ENCODE measurements around the gene DIPK1C.

Gene DIPK1C

DNA sequence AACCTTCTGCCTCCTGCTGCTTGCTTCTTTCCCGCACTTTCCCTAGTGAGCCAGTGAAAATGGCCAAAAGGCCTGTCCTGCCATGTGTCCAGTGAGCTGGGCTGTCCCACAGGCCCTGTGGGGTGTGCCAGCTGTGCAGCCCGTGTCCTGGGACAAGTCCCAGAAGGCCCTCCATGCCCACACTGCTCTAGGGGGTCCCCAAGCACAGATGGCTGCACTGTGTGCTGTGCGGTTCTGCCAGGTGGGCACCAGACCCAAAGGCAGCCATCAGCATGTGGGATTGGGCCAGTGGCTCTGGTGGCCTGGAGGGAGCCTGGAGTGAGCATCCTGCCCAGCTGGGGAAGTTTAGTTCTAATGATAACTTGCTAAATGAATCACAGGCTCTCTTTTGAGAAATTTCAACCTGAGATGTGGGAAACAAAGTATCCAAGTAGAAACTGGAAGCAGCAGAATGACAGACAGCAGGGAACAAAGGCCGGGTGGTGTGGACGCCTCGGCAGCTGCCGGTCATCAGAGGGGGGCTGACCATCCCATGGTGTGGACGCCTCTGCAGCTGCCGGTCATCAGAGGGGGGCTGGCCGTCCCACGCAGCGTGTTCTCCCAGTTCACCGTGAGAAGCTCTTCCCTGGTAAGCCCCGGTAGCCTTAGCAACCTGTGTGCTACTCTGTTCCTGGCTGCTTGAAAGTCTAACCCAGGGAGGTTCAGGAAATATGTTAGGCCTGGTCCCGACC lies 29.2 kb upstream of the DIPK1C start:
- DNase-seq (ENCODE audit: extremely low read depth in 1 of 2, low read depth in 1 of 2), result no peak

DNA sequence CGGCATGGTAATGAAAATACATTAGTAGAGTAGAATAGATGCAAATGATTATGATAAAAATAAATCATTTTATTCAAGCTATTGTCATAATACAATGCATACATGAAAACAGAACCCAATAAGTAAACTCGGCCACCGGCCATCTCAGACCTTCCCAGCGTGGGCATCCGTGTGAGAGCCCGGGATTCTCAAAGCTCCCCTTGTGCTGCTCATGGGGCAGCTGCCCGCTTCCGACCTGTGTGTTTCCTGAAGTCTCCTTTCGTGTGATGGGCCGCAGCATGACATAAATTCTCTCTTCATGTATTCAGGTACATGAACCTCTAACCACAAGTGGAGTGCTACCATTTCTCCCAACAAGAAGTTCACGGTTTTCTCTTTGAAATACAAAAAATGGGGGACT lies 25.6 kb upstream of the DIPK1C start:
- DNase-seq (ENCODE audit: extremely low read depth in 1 of 2, low read depth in 1 of 2), result no peak

DNA sequence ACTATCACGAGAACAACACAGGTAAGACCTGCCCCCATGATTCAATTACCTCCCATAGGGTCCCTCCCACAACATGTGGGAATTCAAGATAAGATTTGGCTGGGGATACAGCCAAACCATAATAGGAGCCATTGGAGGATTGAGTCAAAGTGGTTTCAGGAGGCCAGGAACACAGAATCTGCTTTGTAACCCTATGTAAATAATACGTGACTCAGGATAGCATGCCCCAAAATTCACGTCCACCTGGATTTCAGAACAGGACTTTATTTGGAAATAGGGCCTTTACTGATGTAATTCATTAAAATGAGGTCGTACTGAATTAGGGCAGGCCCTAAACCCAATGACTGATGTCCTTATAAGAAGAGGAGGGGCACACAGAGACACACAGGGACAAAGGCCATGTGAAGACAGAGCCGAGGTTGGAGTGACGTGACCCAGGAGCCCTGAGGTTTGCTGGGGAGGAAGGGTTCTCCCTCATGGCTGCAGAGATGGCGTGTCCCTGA lies 23.1 kb upstream of the DIPK1C start:
- no peak for DNase-seq (ENCODE audit: extremely low read depth in 1 of 2, low read depth in 1 of 2)

DNA sequence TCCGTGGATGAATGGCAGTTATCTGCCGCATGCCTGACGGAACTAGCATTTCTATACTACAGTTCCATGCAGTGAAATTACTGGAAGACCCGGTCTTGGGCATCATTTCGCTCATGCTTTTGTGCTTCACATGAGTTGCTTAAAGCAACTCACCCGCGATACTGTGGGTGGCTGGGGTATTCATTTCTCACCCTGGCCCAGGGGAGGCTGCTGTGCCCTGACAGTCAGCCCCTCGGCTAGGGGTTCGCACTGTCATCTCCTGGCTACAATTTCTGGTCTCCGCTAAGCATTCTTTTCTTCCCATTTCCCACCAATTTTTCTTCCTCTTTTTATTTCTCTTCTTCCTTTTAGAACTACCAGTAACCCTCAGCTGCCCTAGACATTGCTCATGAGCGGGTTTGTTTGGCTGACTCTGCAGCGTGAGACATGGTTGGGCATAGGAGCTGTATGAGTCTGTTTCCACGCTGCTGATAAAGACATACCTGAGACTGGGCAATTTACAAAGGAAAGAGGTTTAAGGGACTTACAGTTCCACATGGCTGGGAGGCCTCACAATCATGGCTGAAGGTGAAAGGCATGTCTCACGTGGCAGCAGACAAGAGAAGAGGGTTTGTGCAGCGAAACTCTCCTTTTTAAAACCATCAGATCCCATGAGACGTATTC lies 22.5 kb upstream of the DIPK1C start:
- DNase-seq (ENCODE audit: extremely low read depth in 1 of 2, low read depth in 1 of 2), result no peak

DNA sequence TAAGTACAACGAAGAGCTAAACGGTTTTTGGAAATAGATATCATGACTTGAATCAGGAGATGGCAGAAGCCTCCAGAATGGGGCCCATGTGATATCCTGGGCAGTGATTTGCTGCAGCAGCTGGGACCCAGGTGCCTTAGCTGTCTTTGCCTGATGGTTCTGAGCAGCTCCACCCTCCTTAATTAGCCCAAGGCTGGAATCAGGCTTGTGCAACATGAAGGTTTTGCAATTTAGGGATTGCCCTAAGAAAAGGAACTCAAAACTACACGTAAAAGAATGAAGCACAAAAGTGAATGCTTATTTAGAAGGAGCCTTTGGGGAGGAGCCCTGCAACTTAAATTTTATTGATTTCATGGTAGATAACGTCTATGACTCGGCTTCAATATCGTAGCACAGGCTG lies 21.8 kb upstream of the DIPK1C start:
- DNase-seq (ENCODE audit: extremely low read depth in 1 of 2, low read depth in 1 of 2), result no peak

DNA sequence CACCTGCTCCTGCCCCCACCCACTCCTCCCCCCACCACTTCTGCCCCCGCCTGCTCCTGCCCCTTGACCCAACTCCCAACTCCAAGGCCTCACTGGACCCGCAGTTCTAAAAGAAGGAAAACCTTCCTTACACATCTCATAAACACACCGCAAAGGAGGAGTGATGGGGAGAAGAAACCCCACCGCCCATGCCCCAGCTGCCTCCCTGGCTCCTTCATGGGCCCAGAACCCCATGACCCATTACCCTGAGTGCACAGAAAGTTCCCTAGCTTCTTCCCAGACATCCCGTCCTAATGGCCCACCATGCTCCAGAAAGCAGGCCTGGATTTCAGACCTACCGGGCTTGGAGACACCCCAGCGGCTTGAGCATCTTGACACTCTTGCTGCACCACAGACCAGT lies 21.2 kb upstream of the DIPK1C start:
- DNase-seq (ENCODE audit: extremely low read depth in 1 of 2, low read depth in 1 of 2), result no peak

DNA sequence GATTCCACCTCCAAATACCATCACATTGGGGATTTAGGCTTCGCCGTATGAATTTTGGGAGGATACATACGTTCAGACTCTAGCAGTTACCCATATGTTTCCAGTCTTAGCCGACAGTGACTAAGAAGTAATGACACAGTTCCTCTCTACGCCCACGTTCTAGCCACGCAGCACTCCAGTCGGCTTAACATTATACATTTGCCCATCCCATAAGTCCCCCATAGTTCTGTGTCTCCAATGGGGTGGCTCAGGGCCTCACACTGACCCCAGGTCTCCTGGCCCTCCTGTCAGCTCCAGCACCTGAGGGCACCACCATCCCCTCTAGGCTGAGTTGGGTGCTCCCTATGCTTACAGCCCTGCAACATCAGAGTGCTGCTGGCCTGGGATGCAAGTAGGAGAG lies 20.7 kb upstream of the DIPK1C start:
- DNase-seq (ENCODE audit: extremely low read depth in 1 of 2, low read depth in 1 of 2), result no peak

DNA sequence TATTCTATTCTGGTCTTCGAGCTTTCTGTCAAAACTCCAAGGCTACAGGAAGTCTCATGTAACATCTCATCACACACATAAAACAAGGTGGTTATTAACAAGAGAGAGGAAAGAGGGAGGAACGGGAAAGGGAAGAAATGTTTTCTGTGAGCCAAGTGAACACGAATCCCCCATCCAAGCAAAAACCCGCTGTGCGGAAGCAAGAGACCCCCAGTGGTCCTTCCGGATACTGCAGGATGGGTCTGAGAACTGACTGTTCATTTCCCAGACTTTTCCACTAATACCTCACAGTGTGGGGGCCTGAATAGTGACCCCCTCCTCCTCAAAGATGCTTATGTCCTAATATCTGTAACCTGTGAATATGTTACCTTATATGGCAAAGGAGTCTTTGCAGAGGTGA lies 19.0 kb upstream of the DIPK1C start:
- DNase-seq (ENCODE audit: extremely low read depth in 1 of 2, low read depth in 1 of 2), result no peak

DNA sequence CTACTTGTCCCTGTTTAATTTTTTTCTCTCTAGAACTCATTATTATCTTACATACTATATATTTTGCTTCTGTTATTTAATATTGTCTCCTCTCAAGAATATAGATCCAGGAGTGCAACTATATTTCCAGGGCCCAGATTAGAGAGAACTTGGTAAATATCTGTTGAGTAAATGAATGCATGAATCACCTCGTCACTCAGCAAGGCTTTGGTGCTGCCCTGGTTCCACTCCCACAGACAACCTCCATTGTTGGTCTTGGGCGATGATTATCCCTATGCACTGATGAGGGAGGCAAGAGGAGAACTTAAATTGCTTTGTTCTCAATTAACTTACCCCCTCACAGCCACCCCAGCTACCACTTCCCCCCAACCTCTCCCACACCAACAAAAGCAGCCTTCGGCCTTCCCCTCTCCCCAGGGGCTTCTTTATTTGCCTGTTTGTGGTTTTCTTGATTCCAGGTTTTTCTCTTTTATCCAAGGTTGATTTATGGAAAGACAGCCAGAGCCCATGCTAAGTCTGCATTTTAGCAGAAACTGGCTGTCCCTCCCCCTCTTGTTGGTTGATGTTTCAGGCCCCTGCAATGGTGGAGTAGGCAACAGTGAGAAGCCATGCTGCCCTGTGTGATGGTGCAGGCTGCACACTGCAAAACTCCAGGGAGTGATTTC lies 17.0 kb upstream of the DIPK1C start:
- no peak for DNase-seq (ENCODE audit: extremely low read depth in 1 of 2, low read depth in 1 of 2)

DNA sequence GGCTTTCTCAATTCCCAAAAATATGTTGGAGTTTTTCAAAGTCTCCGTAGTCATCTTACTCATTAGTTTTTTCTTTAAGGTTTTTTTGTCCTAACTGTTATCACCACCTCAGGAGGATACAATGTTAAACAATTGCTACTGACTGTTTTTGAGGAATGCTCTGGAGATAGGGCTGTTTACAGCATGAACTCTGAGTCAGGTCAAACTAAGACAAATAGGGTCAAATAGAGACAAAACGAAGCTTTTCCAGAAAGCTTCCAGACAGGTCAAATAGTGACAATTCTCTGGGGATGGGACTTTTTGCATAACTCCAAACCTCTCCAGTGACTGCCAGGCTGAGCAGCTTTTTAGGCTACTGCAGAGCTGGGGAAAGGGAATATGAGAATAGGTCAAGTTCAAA lies 15.2 kb upstream of the DIPK1C start:
- DNase-seq (ENCODE audit: extremely low read depth in 1 of 2, low read depth in 1 of 2), result no peak

DNA sequence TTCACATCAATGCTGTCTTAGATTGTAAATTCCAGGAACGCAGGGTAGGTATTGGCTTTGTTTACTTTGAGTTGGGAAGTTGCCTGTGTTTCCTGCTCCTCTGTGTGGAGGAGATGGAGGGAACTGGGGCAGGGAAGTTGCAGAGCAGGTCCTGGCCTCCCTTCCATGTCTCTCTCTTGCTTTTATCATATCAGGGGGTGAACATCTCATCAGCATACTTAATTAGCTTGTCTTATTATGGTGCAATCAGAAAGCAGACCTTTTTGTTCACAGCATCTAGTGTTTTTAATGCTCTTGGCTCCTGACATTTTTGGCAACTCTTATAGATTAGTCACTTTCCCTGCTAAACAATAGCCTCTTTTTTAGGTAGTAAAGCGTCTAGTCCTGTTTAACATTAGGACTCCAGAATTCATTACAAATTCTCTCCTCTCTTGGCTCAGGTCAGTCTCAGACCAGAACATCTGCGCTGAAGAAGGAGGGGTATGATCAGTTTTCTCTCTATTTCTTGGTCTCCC lies 11.5 kb upstream of the DIPK1C start:
- no peak for DNase-seq (ENCODE audit: extremely low read depth in 1 of 2, low read depth in 1 of 2)

DNA sequence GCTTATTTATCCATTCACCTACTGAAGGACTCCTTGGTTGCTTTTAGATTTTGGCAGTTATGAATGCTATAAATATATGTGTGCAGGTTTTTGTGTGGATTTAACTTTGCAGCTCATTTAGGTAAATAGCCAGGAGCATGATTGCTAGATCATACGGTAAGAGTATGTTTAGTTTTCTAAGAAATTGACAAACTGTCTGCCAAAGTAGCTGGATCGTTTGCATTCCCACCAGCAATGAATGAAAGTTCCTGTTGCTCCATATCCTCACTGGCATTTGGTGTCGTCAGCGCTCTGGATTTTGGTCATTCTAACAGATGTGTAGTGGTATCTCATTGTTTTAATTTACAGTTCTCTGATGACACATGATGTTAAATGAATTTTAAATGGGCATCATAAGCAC lies 8.7 kb upstream of the DIPK1C start:
- no peak for DNase-seq (ENCODE audit: extremely low read depth in 1 of 2, low read depth in 1 of 2)

DNA sequence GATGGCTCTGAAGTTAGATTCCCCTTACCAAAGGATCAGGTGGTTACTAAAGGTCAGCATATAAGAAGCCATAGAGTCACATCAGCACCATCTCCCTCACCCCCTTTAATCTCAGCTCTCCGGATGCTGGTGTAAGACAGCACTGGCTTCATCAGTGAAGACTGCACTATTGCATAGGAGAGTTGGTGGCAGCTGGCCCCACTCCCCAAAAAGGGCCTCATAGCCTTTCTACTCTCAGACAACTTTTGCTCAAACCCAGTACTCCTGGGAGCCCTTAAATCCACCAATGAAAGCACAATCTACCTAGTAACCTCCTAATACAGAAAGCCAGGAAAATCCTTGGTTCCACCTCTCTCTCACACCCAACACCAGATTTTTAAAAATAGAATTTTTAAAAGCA lies 6.9 kb upstream of the DIPK1C start:
- no peak for DNase-seq (ENCODE audit: extremely low read depth in 1 of 2, low read depth in 1 of 2)

DNA sequence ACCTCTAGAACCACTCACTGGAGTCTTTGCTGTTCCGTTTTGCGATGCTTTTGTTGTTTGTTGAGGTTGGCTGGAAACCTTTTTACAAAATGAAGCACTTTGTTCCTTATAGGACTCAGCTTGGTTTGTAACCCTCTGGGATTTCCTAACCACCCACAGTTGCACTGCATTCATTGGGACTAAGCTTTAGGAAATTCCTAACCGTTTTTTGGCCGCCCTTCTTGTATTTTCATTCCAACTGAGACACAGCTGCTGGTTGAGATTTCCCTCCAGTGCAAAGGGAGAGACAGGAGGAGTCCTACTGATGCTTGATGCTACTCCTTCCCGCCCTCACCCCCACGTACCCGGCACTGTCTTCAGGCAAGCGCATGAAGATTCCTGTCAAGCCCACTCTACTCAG lies 6.1 kb upstream of the DIPK1C start:
- no peak for DNase-seq (ENCODE audit: extremely low read depth in 1 of 2, low read depth in 1 of 2)

DNA sequence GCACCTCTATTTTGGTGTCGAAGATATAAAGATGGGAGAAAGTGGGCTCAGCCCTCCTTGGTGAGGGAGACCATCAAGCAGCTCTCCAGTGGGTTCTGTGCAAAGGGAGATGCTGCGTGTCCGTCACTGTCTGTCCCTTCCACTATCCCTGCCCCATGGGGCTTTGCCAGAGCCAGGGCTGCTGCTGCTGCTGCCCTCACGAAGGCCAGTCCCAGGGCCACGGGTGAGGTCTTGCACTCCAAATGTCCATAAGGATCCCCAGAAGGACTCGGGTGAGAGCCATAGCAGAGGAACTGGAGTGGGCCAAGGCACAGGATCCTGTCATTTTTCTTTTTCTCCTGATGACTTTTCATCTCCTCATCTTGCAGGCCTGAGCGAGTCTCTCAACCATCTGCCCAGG lies 3.7 kb upstream of the DIPK1C start:
- no peak for DNase-seq (ENCODE audit: extremely low read depth in 1 of 2, low read depth in 1 of 2)

DNA sequence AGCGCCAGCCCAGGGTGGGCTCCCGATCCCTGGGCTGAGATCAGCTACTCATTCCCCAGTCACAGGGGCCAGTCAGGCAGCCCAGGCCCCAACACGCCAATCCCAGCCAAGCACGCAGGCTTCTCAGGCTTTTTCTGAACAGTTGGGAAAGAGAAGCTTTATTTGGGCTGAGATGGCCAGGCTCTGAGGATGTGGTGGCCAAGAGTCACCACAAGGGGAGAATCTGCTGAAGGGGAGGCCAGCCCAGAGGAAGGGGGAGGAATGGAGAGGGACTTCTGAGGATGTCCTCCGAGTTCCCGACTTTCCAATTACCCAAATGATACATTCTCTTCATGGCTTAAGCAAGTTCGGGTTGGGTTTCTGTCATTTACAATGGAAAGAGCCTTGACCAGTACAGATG lies 2.8 kb upstream of the DIPK1C start:
- no peak for DNase-seq (ENCODE audit: extremely low read depth in 1 of 2, low read depth in 1 of 2)

DNA sequence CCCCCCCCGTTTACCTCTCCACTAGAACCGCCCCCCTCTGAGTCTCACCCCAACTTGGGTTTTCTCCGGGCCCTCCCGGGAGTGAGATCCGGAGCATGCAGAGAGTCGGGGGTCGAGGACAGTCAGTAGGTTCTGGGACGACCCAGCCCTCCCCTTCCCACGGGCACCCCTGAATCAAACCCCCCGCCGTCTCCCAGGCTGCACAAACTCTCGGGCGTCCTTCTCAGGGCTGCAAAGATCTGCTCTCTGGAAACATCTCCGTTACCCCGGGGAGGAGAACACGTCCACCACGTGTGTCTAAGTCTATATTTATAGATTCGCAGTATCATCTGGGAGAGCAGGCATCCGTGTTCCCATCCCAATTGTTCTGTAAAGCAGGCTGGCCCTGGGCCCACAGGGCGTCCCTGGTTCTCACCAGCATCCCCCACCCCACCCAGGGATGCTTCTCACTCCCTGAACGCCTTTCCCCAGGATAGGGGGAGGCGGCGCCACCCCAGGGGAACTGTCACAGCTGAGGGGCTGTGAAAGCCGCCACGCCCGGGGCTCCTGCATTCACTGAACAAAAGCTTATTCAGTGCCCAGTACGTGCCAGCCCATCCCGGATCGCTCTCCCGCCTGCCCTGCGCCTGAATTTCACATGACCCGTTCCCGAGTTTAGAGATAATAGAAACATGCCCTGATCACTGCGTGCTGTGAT lies 765 bp upstream of the DIPK1C start:
- DNase-seq (ENCODE audit: extremely low read depth in 1 of 2, low read depth in 1 of 2), result no peak

DNA sequence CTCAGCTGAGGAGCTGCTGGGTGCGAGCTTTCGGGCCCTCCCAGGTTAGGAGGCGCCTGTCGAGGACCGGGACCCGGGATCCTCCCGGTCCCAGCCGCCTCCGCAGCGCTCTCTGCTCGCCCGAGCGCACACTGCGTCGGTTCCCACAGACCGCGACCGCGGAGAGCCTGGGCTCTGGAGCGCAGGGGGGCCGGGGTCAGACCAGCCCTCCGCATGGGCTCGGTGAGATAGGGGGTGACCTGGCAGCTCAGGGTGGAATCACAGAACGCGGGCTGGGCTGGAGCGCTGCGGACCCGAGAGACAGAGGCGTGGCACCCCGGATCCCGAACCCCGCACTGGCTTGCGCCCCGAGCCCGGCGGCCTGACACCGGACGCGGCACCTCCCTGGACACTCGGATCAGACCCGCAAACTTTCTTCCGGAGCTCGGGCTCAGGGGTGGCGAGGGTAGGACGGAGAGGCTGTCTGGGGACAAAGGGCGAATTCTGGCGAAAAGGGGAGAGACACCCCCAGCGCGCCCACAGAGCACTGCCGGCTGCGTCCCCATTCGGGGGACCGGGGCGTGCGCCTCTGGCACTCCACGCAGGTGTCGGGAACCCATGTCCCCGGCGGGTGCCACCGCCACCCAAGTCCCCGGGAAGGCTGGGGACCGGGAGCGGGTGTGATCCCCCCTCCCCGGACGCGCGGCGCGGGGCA lies 612 bp downstream of the DIPK1C start:
- DNase-seq (ENCODE audit: extremely low read depth in 1 of 2, low read depth in 1 of 2), result no peak

DNA sequence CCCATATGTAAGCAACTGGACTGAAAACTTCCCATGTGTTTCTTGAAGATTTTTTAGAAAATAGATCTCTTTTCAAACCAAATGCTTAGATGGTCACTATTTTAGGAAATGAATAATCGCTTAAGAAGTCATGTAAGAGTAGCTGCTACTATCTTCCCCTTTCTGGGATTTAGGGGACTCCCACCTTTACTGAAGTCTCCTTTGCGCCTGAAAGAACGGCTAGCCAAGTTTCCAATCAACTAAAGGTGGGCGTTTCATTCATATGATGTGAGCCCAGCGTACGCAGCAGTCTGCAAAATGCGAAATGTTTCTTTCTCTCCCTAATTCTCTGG lies 1.1 kb downstream of the DIPK1C start:
- no peak for DNase-seq (ENCODE audit: extremely low read depth in 1 of 2, low read depth in 1 of 2)

DNA sequence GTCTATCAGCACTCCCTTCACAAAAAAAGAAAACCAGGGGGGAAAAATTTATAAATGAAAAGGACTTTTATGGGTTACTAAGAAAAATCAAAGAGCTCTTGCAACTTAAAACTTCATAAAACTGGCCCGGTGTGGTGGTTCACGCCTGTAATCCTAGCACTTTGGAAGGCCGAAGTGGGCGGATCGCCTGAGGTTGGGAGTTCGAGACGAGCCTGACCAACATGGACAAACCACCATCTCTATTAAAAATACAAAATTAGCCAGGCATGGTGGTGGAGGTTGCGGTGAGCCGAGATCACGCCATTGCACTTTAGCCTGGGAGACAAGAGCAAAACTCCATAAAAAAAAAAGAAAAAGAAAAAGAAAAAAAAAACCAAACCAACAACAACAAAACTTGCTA lies 1.7 kb downstream of the DIPK1C start:
- no peak for DNase-seq (ENCODE audit: extremely low read depth in 1 of 2, low read depth in 1 of 2)

DNA sequence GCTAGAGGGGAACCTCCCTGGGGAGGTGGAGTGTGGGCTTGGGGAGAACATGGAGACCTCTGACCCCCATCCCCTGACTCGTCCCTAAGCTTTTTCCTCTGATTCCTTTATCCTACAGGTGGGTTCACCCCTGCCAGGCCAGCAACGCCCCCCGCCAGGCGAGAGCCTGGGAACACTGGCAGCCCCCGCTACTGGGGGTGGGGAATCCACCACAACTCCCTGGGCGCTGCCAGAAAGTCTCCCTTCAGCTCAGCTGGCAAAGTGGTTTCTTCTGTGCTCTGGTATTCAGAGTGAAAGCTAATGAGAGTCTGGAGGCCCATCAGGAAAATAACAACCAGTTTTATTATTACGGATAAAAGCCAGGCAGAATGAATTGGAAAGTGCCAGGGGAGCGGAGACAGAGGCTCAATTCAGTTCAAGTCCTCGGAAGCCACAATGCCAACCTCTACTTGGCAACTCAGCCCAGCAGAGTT lies 2.8 kb downstream of the DIPK1C start:
- DNase-seq (ENCODE audit: extremely low read depth in 1 of 2, low read depth in 1 of 2), result no peak

All from stimulated activated CD8-positive, alpha-beta memory T cell treated with anti-CD3 and anti-CD28 coated beads, Interleukin-7, amount 100 ng/mL, for 48 hours (primary cell).